NCI-H2107 treated with DMSO at 0.1 percent for 48 hours (cell line): ENCODE data around the gene TBC1D9.

Source experiments
- DNase-seq: peaks from one replicate; lab custom pipeline; 2025; ENCODE audit not compliant: unreplicated experiment; lab: John Stamatoyannopoulos, UW

The TBC1D9 gene

GRCh38 chr4:140725556-140725955 is 30.6 kb downstream of the TBC1D9 start:
- no peak for DNase-seq

GRCh38 chr4:140724760-140725159 is 31.4 kb downstream of the TBC1D9 start:
- no peak for DNase-seq

- no peak for DNase-seq
These were observed 35.5 kb downstream of the TBC1D9 start for GRCh38 chr4:140720387-140721304.

DNA sequence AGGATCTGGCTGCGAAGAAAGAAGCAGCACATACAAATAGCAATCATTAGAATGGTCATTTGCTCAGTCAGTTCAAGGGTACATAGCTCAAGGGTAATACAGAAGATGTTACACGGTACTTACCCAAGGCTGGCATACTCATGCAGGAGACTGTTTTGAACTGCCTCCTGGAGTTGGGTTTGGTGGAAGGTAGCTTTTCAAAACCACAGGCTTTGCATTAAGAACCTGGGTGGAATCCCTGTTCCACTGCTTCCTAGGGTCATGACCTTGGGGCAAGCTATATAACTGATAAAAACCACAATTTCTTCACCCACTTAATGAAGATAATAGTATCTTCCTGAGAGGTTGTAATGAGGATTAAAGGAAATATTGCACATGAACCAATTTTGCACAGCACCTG is 36.5 kb downstream of the TBC1D9 start:
- no peak for DNase-seq

GRCh38 chr4:140719022-140719421 is 37.2 kb downstream of the TBC1D9 start:
- no peak for DNase-seq

GRCh38 chr4:140718241-140718952 is 37.8 kb downstream of the TBC1D9 start:
- DNase-seq = no peak

DNA sequence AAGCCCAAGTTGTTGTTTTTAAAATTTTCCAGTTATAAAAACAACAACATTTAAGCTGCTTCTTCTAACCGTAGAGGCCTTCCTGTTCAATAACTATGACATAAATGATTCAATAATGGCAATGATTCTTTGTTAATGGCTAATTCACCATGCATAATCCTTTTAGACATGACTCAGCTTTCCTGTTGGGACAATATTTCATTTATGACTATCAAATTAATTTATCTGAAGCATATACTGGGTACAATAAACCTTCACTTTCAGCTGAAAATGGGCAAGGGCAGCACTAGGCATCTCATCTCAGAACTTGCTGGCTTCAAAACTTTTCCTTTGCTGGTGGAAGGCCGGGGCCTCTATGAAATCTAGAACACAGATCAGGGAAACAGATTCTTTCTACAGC is 38.9 kb downstream of the TBC1D9 start:
- no peak for DNase-seq

- no peak for DNase-seq
These were observed 41.1 kb downstream of the TBC1D9 start for GRCh38 chr4:140715119-140715518.

- no peak for DNase-seq
These were observed 44.3 kb downstream of the TBC1D9 start for GRCh38 chr4:140711910-140712309.

- DNase-seq = no peak
These were observed 45.1 kb downstream of the TBC1D9 start for GRCh38 chr4:140710908-140711622.

DNA sequence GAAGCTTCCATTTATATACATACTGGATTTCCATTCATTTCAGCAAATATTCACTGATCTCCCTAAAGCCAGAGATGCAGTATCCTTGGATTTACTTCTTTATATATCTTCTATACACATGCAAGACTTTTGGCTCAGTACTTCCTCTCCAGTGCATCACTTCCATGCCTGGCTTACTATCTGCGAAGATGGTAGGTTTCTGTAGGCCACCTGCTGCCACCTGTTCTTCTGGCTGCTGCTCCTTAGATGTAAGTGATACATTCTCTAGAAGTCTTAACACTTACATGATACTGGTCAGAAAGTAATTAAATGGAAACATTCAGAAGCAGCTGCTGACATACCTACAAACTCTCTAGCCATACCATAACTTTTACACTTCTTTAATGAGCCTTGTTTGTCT is 48.9 kb downstream of the TBC1D9 start:
- no peak for DNase-seq

DNA sequence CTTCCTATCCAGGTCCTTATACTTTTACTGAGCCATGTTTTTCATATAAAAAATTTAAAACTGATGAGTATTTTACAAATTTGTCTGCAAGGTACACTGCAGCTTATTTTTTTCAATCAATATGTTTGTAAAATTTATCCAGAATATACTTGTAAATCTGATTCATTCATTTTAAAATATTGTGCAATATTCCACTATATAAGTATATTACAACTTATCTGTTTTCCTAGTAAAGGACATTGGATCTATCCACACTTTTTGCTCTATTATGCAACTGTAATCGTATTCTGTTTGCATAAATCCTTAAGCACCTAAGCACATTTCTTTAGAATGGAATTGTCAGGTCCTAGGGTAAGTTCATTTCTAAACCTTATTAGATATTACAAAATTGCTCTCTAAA is 49.5 kb downstream of the TBC1D9 start:
- DNase-seq = no peak

GRCh38 chr4:140706276-140706625 is 49.9 kb downstream of the TBC1D9 start:
- no peak for DNase-seq

GRCh38 chr4:140705625-140706275 is 50.4 kb downstream of the TBC1D9 start:
- no peak for DNase-seq

GRCh38 chr4:140704964-140705363 is 51.2 kb downstream of the TBC1D9 start:
- no peak for DNase-seq

GRCh38 chr4:140704392-140704960 is 51.7 kb downstream of the TBC1D9 start:
- no peak for DNase-seq

DNA sequence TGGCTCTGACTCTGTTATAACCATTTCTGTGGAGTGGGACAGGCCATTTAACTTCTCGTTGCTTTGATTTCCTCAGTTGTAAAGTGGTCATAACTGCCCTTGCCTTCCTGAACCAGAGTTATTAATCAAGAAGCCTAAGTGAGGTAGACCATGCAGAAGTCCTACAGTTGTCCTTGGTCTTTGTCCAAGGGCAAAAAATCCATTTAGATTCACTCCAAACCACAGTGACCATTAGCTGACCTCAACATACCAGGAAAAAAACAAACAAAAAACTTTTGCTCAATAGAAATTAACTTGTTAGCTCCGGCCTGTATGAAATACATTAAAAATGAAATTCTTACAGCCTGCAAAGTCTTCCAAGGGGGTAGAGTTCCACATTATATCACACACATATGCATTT is 52.7 kb downstream of the TBC1D9 start:
- DNase-seq = no peak

DNA sequence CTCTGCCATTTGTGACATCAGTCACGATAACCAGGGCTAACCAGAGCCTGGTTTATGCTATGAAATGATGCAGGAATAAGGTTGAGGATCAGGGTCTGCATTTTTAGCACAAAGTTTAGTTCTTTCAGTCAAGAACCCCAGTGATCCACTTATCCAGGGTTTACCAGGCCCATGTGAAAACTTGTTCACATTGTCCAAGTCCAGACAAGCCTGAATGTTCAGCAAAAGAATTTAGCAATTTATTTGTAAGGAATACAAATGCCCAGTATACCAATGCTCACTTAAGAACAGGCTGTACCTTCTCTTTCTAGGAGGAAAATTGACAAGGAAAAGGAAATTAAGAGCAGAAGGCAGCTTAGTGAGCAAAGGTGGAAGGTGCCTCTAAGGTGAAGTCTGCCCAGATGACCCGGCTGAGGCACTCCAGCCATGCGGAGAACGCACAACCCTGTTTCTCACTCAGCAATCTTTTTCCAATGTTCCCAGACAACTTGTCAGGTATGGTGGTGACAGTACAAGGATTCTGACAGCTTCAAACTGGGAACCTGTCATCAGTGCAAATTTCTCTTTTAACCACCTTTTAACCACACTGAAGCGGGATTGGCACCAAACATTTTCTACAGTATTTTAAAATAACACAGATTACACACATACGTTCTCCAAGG is 54.0 kb downstream of the TBC1D9 start:
- no peak for DNase-seq

- no peak for DNase-seq
These were observed 55.1 kb downstream of the TBC1D9 start for GRCh38 chr4:140701071-140701470.
